ENCODE data around the gene RPRD1A.
"Not testable (repeated sequence)": the region's sequence is repeated elsewhere in the genome, so short reads cannot be mapped to it uniquely, and the experiment has no call there.

Gene RPRD1A

GRCh38 chr18:36031407-36031806 lies 36.0 kb downstream of the RPRD1A start:
- DNase-seq (ENCODE audit: low read depth in 2 of 2) = no peak

GRCh38 chr18:36028859-36029258 lies 38.5 kb downstream of the RPRD1A start:
- no peak for DNase-seq (ENCODE audit: low read depth in 2 of 2)

GRCh38 chr18:36025025-36025424 lies 42.3 kb downstream of the RPRD1A start:
- peak in 1 of 2 experiments; percentile 4 for DNase-seq (ENCODE audit: low read depth in 2 of 2)

GRCh38 chr18:36024241-36024640 lies 43.1 kb downstream of the RPRD1A start:
- not testable (repeated sequence) for DNase-seq (ENCODE audit: low read depth in 2 of 2)

GRCh38 chr18:36023336-36023735 lies 44.0 kb downstream of the RPRD1A start:
- no peak for DNase-seq (ENCODE audit: low read depth in 2 of 2)

GRCh38 chr18:36020174-36020711 lies 47.1 kb downstream of the RPRD1A start:
- DNase-seq (ENCODE audit: low read depth in 2 of 2) = no peak

- DNase-seq (ENCODE audit: low read depth in 2 of 2) = peak in 1 of 2 experiments; percentile 14
Measured at GRCh38 chr18:36017232-36017631, 50.1 kb downstream of the RPRD1A start.

GRCh38 chr18:36015629-36016028 lies 51.7 kb downstream of the RPRD1A start:
- DNase-seq (ENCODE audit: low read depth in 2 of 2) = no peak

GRCh38 chr18:36012891-36013290 lies 54.5 kb downstream of the RPRD1A start:
- no peak for DNase-seq (ENCODE audit: low read depth in 2 of 2)

GRCh38 chr18:36009214-36009613 lies 58.1 kb downstream of the RPRD1A start:
- DNase-seq (ENCODE audit: low read depth in 2 of 2) = no peak

- no peak for DNase-seq (ENCODE audit: low read depth in 2 of 2)
Measured at GRCh38 chr18:36006997-36007396, 60.4 kb downstream of the RPRD1A start.

- no peak for DNase-seq (ENCODE audit: low read depth in 2 of 2)
Measured at GRCh38 chr18:35999925-36000324, 67.4 kb downstream of the RPRD1A start.

GRCh38 chr18:35998967-35999366 lies 68.4 kb downstream of the RPRD1A start:
- no peak for DNase-seq (ENCODE audit: low read depth in 2 of 2)

- no peak for DNase-seq (ENCODE audit: low read depth in 2 of 2)
Measured at GRCh38 chr18:35993013-35993412, 74.3 kb downstream of the RPRD1A start.

- DNase-seq (ENCODE audit: low read depth in 2 of 2) = no peak
Measured at GRCh38 chr18:35991696-35992095, 75.7 kb downstream of the RPRD1A start.

GRCh38 chr18:35983818-35984217 lies 83.5 kb downstream of the RPRD1A start:
- DNase-seq (ENCODE audit: low read depth in 2 of 2) = peak; percentile 68 to 73

- DNase-seq (ENCODE audit: low read depth in 2 of 2) = no peak
Measured at GRCh38 chr18:35983147-35983546, 84.2 kb downstream of the RPRD1A start.

GRCh38 chr18:35982409-35983114 lies 84.8 kb downstream of the RPRD1A start:
- DNase-seq (ENCODE audit: low read depth in 2 of 2) = peak; percentile 96 to 97

GRCh38 chr18:35979112-35979511 lies 88.2 kb downstream of the RPRD1A start:
- DNase-seq (ENCODE audit: low read depth in 2 of 2) = no peak

- no peak for DNase-seq (ENCODE audit: low read depth in 2 of 2)
Measured at GRCh38 chr18:35974181-35974580, 93.2 kb downstream of the RPRD1A start.

GRCh38 chr18:35973650-35974049 lies 93.7 kb downstream of the RPRD1A start:
- DNase-seq (ENCODE audit: low read depth in 2 of 2) = no peak

GRCh38 chr18:35972197-35973000 lies 95.0 kb downstream of the RPRD1A start, which contains the start of gene RMP24:
Gene RMP24, plus strand, starts transcription at chr18:35972679.
- DNase-seq (ENCODE audit: low read depth in 2 of 2) = peak; percentile 92
